ENCODE results near the gene NT5C1A. TPM values are rescaled to one million over a fixed set of nuclear protein-coding genes. Genes with fewer than 3 reads are reported as not detected.
A peak's percentile ranks its signal among the peaks of the same experiment; 100 is the strongest.

The NT5C1A gene
- total RNA-seq, 2 experiments from 2014 or later = 0.21 TPM; not detected in 1

- Mint-ChIP-seq H3K4me1 (peaks cover 9% of the 10 kb centered on the region), H3K27me3 (peaks cover 8% of the 10 kb centered on the region), H3K36me3 (ENCODE audit: low read depth) (no peaks in the 10 kb centered on the region), H3K27ac (no peak overlapping the region), H3K4me3 (no peak overlapping the region), H3K9me3 (ENCODE audit: low read depth) (no peaks in the 10 kb centered on the region)
- CTCF ChIA-PET = interaction anchor here (0.9 kb wide), 1 partner anchor 9 kb away, joined by 3 read pairs; no protein-coding TSS in a partner anchor
- ATAC-seq = no peak
- POLR2A ChIA-PET = no interaction called here
- intact Hi-C loops (cut with DNase I, micrococcal nuclease) = no loop called here
- DNase-seq = no peak
Measured at GRCh38 chr1:39626646-39627045, 45.3 kb downstream of the NT5C1A start.

- Mint-ChIP-seq H3K27me3 (peaks cover 8% of the 10 kb centered on the region), H3K4me3 (no peak overlapping the region), H3K36me3 (ENCODE audit: low read depth) (no peaks in the 10 kb centered on the region), H3K27ac (no peak overlapping the region), H3K4me1 (peaks cover 3% of the 10 kb centered on the region), H3K9me3 (ENCODE audit: low read depth) (no peaks in the 10 kb centered on the region)
- ChIA-PET CTCF (interaction anchor here (0.9 to 1.3 kb wide), 2 partner anchors 8 to 17 kb away, joined by 3 read pairs; no protein-coding TSS in a partner anchor), POLR2A (no interaction called here)
- DNase-seq (no peak), ATAC-seq (no peak)
- intact Hi-C loops (cut with DNase I, micrococcal nuclease) = no loop called here
Measured at GRCh38 chr1:39625462-39626273, 46.2 kb downstream of the NT5C1A start.

GRCh38 chr1:39625009-39625408 is 46.9 kb downstream of the NT5C1A start:
- ChIA-PET POLR2A (no interaction called here), CTCF (interaction anchor here (0.9 to 1.3 kb wide), 3 partner anchors 16 to 87 kb away, joined by 3 read pairs; no protein-coding TSS in a partner anchor)
- intact Hi-C loops (cut with DNase I, micrococcal nuclease) = no loop called here
- Mint-ChIP-seq H3K4me3 (no peak overlapping the region), H3K36me3 (ENCODE audit: low read depth) (no peaks in the 10 kb centered on the region), H3K4me1 (peaks cover 3% of the 10 kb centered on the region), H3K27ac (no peak overlapping the region), H3K27me3 (peaks cover 5% of the 10 kb centered on the region), H3K9me3 (ENCODE audit: low read depth) (no peaks in the 10 kb centered on the region)
- ATAC-seq = no peak
- no peak for DNase-seq

GRCh38 chr1:39623053-39623452 is 48.9 kb downstream of the NT5C1A start:
- Mint-ChIP-seq H3K9me3 (ENCODE audit: low read depth) (no peaks in the 10 kb centered on the region), H3K4me1 (no peaks in the 10 kb centered on the region), H3K27ac (no peak overlapping the region), H3K36me3 (ENCODE audit: low read depth) (no peaks in the 10 kb centered on the region), H3K27me3 (peaks cover 5% of the 10 kb centered on the region), H3K4me3 (no peak overlapping the region)
- ATAC-seq (no peak), DNase-seq (no peak)
- intact Hi-C loops (cut with DNase I, micrococcal nuclease) = no loop called here
- ChIA-PET POLR2A (no interaction called here), CTCF (interaction anchor here (1.0 to 3.6 kb wide), 4 partner anchors 12 to 48 kb away, joined by 3 to 11 read pairs (median 4); no protein-coding TSS in a partner anchor)

- H3K4me1 Mint-ChIP-seq = no peaks in the 10 kb centered on the region
- no peak overlapping the region for H3K4me3 Mint-ChIP-seq
- intact Hi-C loops (cut with DNase I, micrococcal nuclease) = no loop called here
- H3K27me3 Mint-ChIP-seq = peaks cover 5% of the 10 kb centered on the region
- no peak for ATAC-seq
- CTCF ChIA-PET = interaction anchor here (1.0 to 3.6 kb wide), 3 partner anchors 11 to 48 kb away, joined by 3 to 11 read pairs (median 5); no protein-coding TSS in a partner anchor
- no peak overlapping the region for H3K27ac Mint-ChIP-seq
- POLR2A ChIA-PET = no interaction called here
- no peaks in the 10 kb centered on the region for H3K36me3 Mint-ChIP-seq (ENCODE audit: low read depth)
- no peak for DNase-seq
- H3K9me3 Mint-ChIP-seq (ENCODE audit: low read depth) = no peaks in the 10 kb centered on the region
Measured at GRCh38 chr1:39622427-39622826, 49.5 kb downstream of the NT5C1A start.

- ChIA-PET POLR2A (no interaction called here), CTCF (interaction anchor here (1.3 to 3.6 kb wide), 4 partner anchors 10 to 37 kb away, joined by 3 to 11 read pairs (median 6); no protein-coding TSS in a partner anchor)
- Mint-ChIP-seq H3K4me1 (no peaks in the 10 kb centered on the region), H3K27ac (no peak overlapping the region), H3K9me3 (ENCODE audit: low read depth) (no peaks in the 10 kb centered on the region), H3K27me3 (peaks cover 8% of the 10 kb centered on the region), H3K4me3 (no peak overlapping the region), H3K36me3 (ENCODE audit: low read depth) (no peaks in the 10 kb centered on the region)
- ATAC-seq (no peak), DNase-seq (no peak)
- intact Hi-C loops (cut with DNase I, micrococcal nuclease) = no loop called here
Measured at GRCh38 chr1:39620659-39621165, 51.2 kb downstream of the NT5C1A start.

GRCh38 chr1:39617488-39618049 is 54.3 kb downstream of the NT5C1A start:
- H3K27ac Mint-ChIP-seq = no peak overlapping the region
- POLR2A ChIA-PET = no interaction called here
- no peaks in the 10 kb centered on the region for H3K36me3 Mint-ChIP-seq (ENCODE audit: low read depth)
- H3K27me3 Mint-ChIP-seq = peaks cover 3% of the 10 kb centered on the region
- CTCF ChIA-PET = interaction anchor here (0.6 to 1.5 kb wide), 7 partner anchors 9 to 103 kb away, joined by 3 to 11 read pairs (median 4); no protein-coding TSS in a partner anchor
- H3K4me1 Mint-ChIP-seq = no peaks in the 10 kb centered on the region
- ATAC-seq = no peak
- H3K9me3 Mint-ChIP-seq (ENCODE audit: low read depth) = no peaks in the 10 kb centered on the region
- no peak overlapping the region for H3K4me3 Mint-ChIP-seq
- intact Hi-C loops (cut with DNase I, micrococcal nuclease) = no loop called here
- no peak for DNase-seq

- ATAC-seq = no peak
- H3K36me3 Mint-ChIP-seq (ENCODE audit: low read depth) = no peaks in the 10 kb centered on the region
- ChIA-PET CTCF (interaction anchor here (0.7 kb wide), 2 partner anchors 9 to 56 kb away, joined by 3 read pairs; no protein-coding TSS in a partner anchor), POLR2A (no interaction called here)
- no peaks in the 10 kb centered on the region for H3K9me3 Mint-ChIP-seq (ENCODE audit: low read depth)
- H3K4me3 Mint-ChIP-seq = no peak overlapping the region
- intact Hi-C loops (cut with DNase I, micrococcal nuclease) = no loop called here
- H3K27ac Mint-ChIP-seq = no peak overlapping the region
- no peak for DNase-seq
- peaks cover 3% of the 10 kb centered on the region for H3K27me3 Mint-ChIP-seq
- H3K4me1 Mint-ChIP-seq = no peaks in the 10 kb centered on the region
Measured at GRCh38 chr1:39615086-39615673, 56.7 kb downstream of the NT5C1A start.

GRCh38 chr1:39614488-39614887 is 57.4 kb downstream of the NT5C1A start:
- POLR2A ChIA-PET = no interaction called here
- Mint-ChIP-seq H3K4me3 (no peak overlapping the region), H3K27ac (no peak overlapping the region), H3K36me3 (ENCODE audit: low read depth) (no peaks in the 10 kb centered on the region), H3K27me3 (peaks cover 3% of the 10 kb centered on the region), H3K4me1 (peaks cover 3% of the 10 kb centered on the region), H3K9me3 (ENCODE audit: low read depth) (no peaks in the 10 kb centered on the region)
- intact Hi-C loops (cut with DNase I, micrococcal nuclease) = no loop called here
- DNase-seq (no peak), ATAC-seq (no peak)
- CTCF ChIA-PET = interaction anchor here (1.4 kb wide), 1 partner anchor 43 kb away, joined by 3 read pairs; no protein-coding TSS in a partner anchor

GRCh38 chr1:39613250-39613649 is 58.7 kb downstream of the NT5C1A start:
- POLR2A ChIA-PET = no interaction called here
- CTCF ChIA-PET = interaction anchor here (1.0 to 1.4 kb wide), 3 partner anchors 12 to 44 kb away, joined by 3 read pairs; no protein-coding TSS in a partner anchor

GRCh38 chr1:39609618-39610331 is 62.1 kb downstream of the NT5C1A start:
- intact Hi-C loops (cut with DNase I, micrococcal nuclease) = loop anchor here (5.0 to 10.0 kb wide), 2 partner anchors 128 to 185 kb away; partner anchors contain the start of gene PPIE (in 1 of the 2)
- no peak overlapping the region for H3K27ac Mint-ChIP-seq
- H3K4me1 Mint-ChIP-seq = peaks cover 9% of the 10 kb centered on the region
- H3K4me3 Mint-ChIP-seq = no peak overlapping the region
- ChIA-PET CTCF (interaction anchor here (0.7 to 12.5 kb wide), 20 partner anchors 8 to 518 kb away, joined by 3 to 339 read pairs (median 4); partner anchors contain the start of gene PPIE), POLR2A (no interaction called here)
- DNase-seq (peak; percentile 92), ATAC-seq (peak; percentile 92)
- H3K9me3 Mint-ChIP-seq (ENCODE audit: low read depth) = no peaks in the 10 kb centered on the region
- H3K27me3 Mint-ChIP-seq = no peaks in the 10 kb centered on the region
- no peaks in the 10 kb centered on the region for H3K36me3 Mint-ChIP-seq (ENCODE audit: low read depth)

More at GRCh38 chr1:39613250-39613649, 58.7 kb downstream of the NT5C1A start:
- ATAC-seq (no peak), DNase-seq (no peak)
- Mint-ChIP-seq H3K36me3 (ENCODE audit: low read depth) (no peaks in the 10 kb centered on the region), H3K9me3 (ENCODE audit: low read depth) (no peaks in the 10 kb centered on the region), H3K27ac (no peak overlapping the region), H3K27me3 (peaks cover 3% of the 10 kb centered on the region), H3K4me1 (peaks cover 6% of the 10 kb centered on the region), H3K4me3 (no peak overlapping the region)
- intact Hi-C loops (cut with DNase I, micrococcal nuclease) = no loop called here

All from activated CD4-positive, alpha-beta T cell treated with anti-CD3 and anti-CD28 coated beads for 36 hours (primary cell).